HepG2 (cell line): ENCODE data around the gene SHF.

ENCODE experiments used
- CBX5 ChIP-seq: sonication (generic); formaldehyde crosslinking; IDR thresholded peaks from 2 replicates; pipeline ENCODE4 v1.4.0; 2020; ENCODE audit warnings: missing genetic modification reagents, borderline replicate concordance
- MBNL3 ChIP-seq: fragments of 250-450 bp; sonication (Bioruptor Pico); conservative IDR thresholded peaks from 2 replicates; pipeline ENCODE4 v1.8.0; 2022; ENCODE audit warnings: mild to moderate bottlenecking, inconsistent platforms
- POLR2AphosphoS5 ChIP-seq: IDR thresholded peaks from 2 replicates; pipeline ENCODE4 v1.6.1; 2012; ENCODE audit warnings: low read depth, low read length
- REST ChIP-seq, 2 experiments: IDR thresholded peaks; 2 replicates each; pipeline ENCODE4 v1.6.1; 2011 to 2012; ENCODE audit warnings: low read length in 2 of 2, borderline replicate concordance in 1 of 2, low read depth in 1 of 2, mild to moderate bottlenecking in 1 of 2, moderate library complexity in 1 of 2
- RFX5 ChIP-seq: IDR thresholded peaks from 2 replicates; pipeline ENCODE4 v1.6.1; 2011; ENCODE audit warnings: low read depth, low read length, improper control_type of control experiment
- SMC3 ChIP-seq: IDR thresholded peaks from 2 replicates; pipeline ENCODE4 v1.6.1; 2011; ENCODE audit warnings: low read length, improper control_type of control experiment
- ZNF510 ChIP-seq: sonication (generic); formaldehyde crosslinking; IDR thresholded peaks from 2 replicates; pipeline ENCODE4 v1.4.0; 2020; ENCODE audit warnings: low read depth, mild to moderate bottlenecking, missing genetic modification reagents

- TF ChIP-seq SMC3: no peak
- no peak for TF ChIP-seq CBX5 (CRISPR knock-in tag)
- TF ChIP-seq POLR2AphosphoS5: no peak
- no peak for TF ChIP-seq REST (IDR thresholded peaks at IDR 0.05; ENCODE audit: borderline replicate concordance in 1 of 2, low read depth in 1 of 2, low read length in 2 of 2)
- no peak for TF ChIP-seq MBNL3 (CRISPR knock-in tag)
- no peak for TF ChIP-seq ZNF510
- no peak for TF ChIP-seq RFX5
These were observed 6.9 kb downstream of the SHF start for GRCh38 chr15:45180648-45181436.
